Sciatic nerve (tissue), 2 donors: ENCODE measurements around the gene PNN. TPM values are rescaled to one million over a fixed set of nuclear protein-coding genes. Genes with fewer than 3 reads are reported as not detected.
"Not testable (repeated sequence)": the region's sequence is repeated elsewhere in the genome, so short reads cannot be mapped to it uniquely, and the experiment has no call there.

Experiments
- ATAC-seq: fragments of 200-7000 bp; cut with Tn5 transposase; one replicate; pipeline ENCODE4 v1.9.1; 2020; ENCODE audit warnings: mild to moderate bottlenecking, moderate library complexity
- DNase-seq: peaks from one replicate; pipeline ENCODE4 v3.0.0-alpha.2; 2020; ENCODE audit warnings: low spot score
- intact Hi-C: fragments of 100-400 bp; cut with DNase I; formaldehyde crosslinking; loops from one replicate; pipeline ENCODE4 v1.14.2; 2022
- total RNA-seq: library from RNA; stranded (reverse); fragmentation: NEBNext Ultra II Directional; extraction: Animal tissue kit (Norgen Biotek cat#: 25700); gene quantifications from one replicate; pipeline ENCODE4 v1.2.1, GENCODE V29; 2021
- donor health status: DM: no; HTN: no; CAD: no.
- donor health status: DM: no; HTN: no; CAD: no.

Gene PNN
- total RNA-seq, 1 donor from 2014 or later, result 71.9 TPM

GRCh38 chr14:39219075-39219499 lies 44.0 kb downstream of the PNN start:
- DNase-seq (no peak), ATAC-seq (no peak)
- intact Hi-C loops, result no loop called here

- DNase-seq, result not testable (repeated sequence)
Measured at GRCh38 chr14:39220473-39220872, 45.4 kb downstream of the PNN start.

DNA sequence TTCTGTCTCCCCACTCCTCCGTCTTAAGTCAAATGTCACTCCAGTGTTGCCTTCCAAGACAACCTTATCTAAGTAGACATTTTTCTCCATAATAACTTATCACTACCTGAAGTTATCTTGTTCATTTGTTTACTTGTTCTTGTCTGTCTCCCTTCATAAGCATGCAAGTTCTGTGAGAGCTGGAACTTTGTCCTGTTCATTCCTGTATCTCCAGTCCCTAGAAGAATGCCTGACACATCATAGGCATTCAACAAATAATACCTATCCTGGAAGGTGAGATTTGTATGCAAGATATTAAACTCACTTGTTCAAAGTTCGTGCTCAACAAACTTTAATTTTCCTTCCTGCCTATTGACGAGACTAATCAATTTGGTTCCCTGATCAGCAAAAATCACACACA lies 53.0 kb downstream of the PNN start:
- DNase-seq, result no peak
- no peak for ATAC-seq
- intact Hi-C loops, result no loop called here

More at GRCh38 chr14:39220473-39220872, 45.4 kb downstream of the PNN start:
- intact Hi-C loops, ATAC-seq: not testable (repeated sequence)

- intact Hi-C loops, result no loop called here
- DNase-seq (no peak), ATAC-seq (no peak)
Measured at GRCh38 chr14:39228509-39229221, 53.6 kb downstream of the PNN start.

GRCh38 chr14:39229222-39229543 lies 54.1 kb downstream of the PNN start:
- intact Hi-C loops, result no loop called here
- no peak for DNase-seq
- ATAC-seq, result no peak

DNA sequence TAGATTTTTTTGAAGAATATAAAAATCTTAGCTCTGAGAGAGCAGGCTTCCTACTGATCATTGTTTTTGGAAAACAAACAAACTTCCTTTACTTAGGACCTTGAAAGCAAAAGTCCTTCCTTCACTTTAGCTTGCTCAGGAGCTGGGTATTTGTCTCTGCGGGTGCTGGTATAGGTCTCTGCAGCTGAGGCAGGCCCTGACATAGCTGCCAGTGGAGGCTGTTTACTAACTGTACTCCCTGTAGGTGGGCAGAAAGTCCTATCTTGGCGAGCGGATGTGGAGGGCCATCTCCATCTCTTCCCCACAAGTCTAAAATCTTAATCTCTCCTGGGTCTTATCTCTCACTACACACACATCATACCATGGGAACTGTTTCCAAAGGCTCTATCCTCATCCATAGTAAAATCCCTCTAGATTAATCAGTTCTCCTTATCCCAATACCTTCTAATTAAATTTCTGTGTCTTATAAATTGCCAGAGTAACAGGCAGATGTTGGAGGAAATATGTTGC lies 54.6 kb downstream of the PNN start:
- intact Hi-C loops, result no loop called here
- ATAC-seq, result no peak
- no peak for DNase-seq

DNA sequence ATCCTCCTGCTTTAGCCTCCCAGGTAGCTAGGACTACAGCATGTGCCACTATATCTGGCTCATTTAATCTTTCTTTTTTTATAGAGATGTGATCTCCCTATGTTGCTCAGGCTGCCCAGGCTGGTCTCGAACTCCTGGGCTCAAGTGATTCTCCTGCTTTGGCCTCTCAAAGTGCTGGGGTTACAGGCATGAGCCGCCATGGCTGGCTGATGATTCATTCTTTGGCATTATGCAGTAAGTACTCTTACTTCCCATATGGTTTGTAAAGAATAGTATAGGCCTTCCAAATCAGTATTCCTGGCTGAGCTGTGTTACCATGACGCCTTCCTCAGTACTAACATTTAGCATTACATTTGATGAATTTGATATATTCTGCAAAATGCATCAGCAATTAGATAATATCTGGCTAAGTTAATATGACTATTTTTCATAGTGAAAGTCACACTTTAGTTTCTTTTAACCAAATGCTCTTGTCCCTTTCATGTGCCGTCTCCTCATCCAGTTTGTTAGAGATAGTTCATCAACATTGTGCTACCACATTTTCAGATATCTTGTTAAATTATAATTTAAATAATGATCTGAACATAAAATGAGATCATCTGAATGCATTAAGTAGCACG lies 55.5 kb downstream of the PNN start:
- no peak for DNase-seq
- intact Hi-C loops, result no loop called here
- no peak for ATAC-seq

DNA sequence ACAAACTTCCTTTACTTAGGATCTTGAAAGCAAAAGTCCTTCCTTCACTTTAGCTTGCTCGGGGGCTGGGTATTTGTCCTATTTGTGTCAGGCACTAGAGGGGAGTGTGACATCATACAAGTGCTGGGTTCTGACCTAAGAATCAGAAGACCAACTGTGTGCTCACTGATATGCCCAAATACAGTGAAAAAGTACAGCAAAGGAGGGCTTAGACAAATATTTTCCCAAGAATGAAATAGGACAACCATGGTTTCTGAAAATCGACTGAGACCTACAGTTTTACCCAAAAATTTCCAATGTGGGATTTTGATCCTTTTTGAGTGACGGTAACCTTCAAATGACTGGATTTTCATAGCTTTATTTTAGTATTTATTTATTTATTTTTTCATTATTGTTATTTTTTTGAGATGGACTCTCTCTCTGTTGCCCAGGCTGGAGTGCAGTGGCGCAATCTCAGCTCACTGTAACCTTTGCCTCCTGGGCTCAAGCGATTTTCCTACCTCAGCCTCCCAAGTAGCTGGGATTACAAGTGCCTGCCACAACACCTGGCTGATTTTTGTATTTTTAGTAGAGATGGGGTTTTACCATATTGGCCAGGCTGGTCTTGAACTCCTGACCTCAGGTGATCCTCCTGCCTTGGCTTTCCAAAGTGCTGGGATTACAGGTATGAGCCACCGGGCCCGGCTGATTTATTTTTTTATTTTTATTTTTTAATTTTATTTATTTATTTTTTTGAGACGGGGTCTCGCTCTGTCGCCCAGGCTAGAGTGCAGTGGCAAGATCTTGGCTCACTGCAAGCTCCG lies 56.9 kb downstream of the PNN start:
- peak; percentile 67 for ATAC-seq
- intact Hi-C loops, DNase-seq: not testable (repeated sequence)

Other genes with a start within 250 kb of the PNN start
- gene SEC23A, start 72.0 kb upstream of the PNN start, total RNA-seq, result 99.7 TPM
- gene GEMIN2, start 60.9 kb upstream of the PNN start, total RNA-seq, result 13.7 TPM
- gene TRAPPC6B, start 4.9 kb upstream of the PNN start, total RNA-seq, result 28.6 TPM
- 23.0 TPM for gene MIA2, start 58.7 kb downstream of the PNN start, total RNA-seq